ENCODE measurements around the gene PHLDA2. TPM values are rescaled to one million over a fixed set of nuclear protein-coding genes. Genes with fewer than 3 reads are reported as not detected.

The PHLDA2 gene
- total and polyA plus RNA-seq, 9 of the 15 experiments (the other 6 are each of a cell fraction or from before 2014, with no cell fraction given): 0.43 to 42.4 (median 4.7) TPM

DNA sequence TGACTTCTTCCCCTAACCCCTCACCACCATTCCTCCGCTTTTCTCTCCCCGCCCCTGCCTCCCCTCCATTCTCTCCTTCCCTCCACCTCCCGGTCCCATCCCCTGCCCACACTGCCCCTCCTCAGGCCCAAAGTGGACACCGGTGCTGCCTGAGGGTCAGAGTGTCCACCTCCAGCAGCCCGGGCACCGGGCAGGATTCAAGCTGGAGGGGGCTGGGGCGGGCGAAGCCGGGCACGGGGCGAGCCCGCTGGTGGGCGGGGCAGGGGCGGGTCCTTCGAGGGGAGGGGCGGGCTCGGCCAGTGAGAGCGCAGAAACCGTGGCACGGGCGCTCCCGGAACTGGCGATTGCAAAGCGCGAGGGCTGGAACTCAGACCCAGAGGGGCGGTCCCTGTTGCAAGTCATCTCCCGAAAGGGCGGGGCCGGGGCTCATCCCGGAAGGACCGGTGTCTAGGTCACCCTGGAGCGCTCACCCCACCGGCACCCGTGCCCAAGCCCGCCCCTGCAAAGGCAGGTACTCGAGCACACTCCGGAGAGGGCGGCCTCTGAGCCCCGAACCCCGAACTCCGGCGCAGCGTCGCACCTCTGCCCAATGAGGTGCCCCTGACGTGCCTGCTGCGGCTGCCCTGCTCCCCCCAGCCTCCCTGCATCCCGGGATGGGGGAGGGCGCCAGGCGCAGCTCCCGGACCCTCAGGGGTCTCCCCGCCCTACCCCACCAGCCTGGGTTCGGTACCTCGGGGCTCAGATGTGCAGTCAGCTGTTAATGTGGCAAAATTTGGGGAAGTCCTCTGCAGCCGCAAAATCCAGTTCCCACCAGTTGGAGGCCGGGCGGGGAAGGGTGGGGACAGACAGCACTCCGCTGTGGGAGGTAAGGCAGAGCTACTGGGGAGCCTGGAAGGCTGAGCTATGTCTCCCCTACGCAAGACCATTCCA lies 27.1 kb downstream of the PHLDA2 start (continued):
- TF ChIP-seq FOXA3 (CRISPR knock-in tag; conservative IDR thresholded peaks at IDR 0.05 in 1 of 2, IDR thresholded peaks at IDR 0.05 in 1 of 2) (0 out of 4 replicates have a peak, but pooled peaks of 1 of the 2 experiments have one; percentile 67), IRF1 (CRISPR knock-in tag; IDR thresholded peaks at IDR 0.05; ENCODE audit: borderline replicate concordance) (no peak), NFRKB (IDR thresholded peaks at IDR 0.05; ENCODE audit: low read depth) (no peak), DLX4 (CRISPR knock-in tag; IDR thresholded peaks at IDR 0.05) (no peak), E2F3 (CRISPR knock-in tag; IDR thresholded peaks at IDR 0.05) (no peak), FOSL1 (tag; conservative IDR thresholded peaks at IDR 0.05) (0 out of 2 replicates have a peak, but pooled peaks have one; percentile 32), KLF16 (IDR thresholded peaks at IDR 0.05) (peak; percentile 72; the same call in 1 of the 2 replicates), ID3 (CRISPR knock-in tag; IDR thresholded peaks at IDR 0.05) (no peak), ID3 (tag; IDR thresholded peaks at IDR 0.05) (no peak), PPARD (CRISPR knock-in tag; IDR thresholded peaks at IDR 0.05) (no peak), ZBTB40 (IDR thresholded peaks at IDR 0.05) (0 out of 2 replicates have a peak, but pooled peaks have one; percentile 28), ZBTB40 (CRISPR knock-in tag; IDR thresholded peaks at IDR 0.05) (no peak), NCOA1 (IDR thresholded peaks at IDR 0.05; ENCODE audit: low read depth) (peak; percentile 43; the same call in 1 of the 2 replicates), ZFPM2 (CRISPR knock-in tag; IDR thresholded peaks at IDR 0.05) (no peak), MBD2 (IDR thresholded peaks at IDR 0.05; ENCODE audit: borderline replicate concordance, low read depth) (no peak), LCOR (CRISPR knock-in tag; IDR thresholded peaks at IDR 0.05) (peak; percentile 93)

Data from K562 (cell line).